HG03457 (cell line): ENCODE measurements around the gene ISCA1.
"Not testable (repeated sequence)": the region's sequence is repeated elsewhere in the genome, so short reads cannot be mapped to it uniquely, and the experiment has no call there.

Experiments
- ATAC-seq: cut with Tn5 transposase; IDR thresholded peaks from one replicate; pipeline ENCODE4 v1.9.1; 2021; ENCODE audit warnings: moderate number of reproducible peaks; ENCODE audit not compliant: unreplicated experiment

The ISCA1 gene

GRCh38 chr9:86282077-86282978 is at the start of gene ISCA1:
TSS of gene ISCA1 (minus strand) at chr9:86282538. CDS start at chr9:86282458, 80 bp downstream.
- peak; percentile 80 for ATAC-seq

GRCh38 chr9:86330186-86330585 is 47.8 kb upstream of the ISCA1 start:
- ATAC-seq = no peak

- ATAC-seq = no peak
These were observed 47.3 kb upstream of the ISCA1 start for GRCh38 chr9:86329649-86330048.

- ATAC-seq = no peak
These were observed 45.8 kb upstream of the ISCA1 start for GRCh38 chr9:86328156-86328555.

GRCh38 chr9:86326536-86326935 is 44.2 kb upstream of the ISCA1 start:
- ATAC-seq = no peak

GRCh38 chr9:86324901-86325300 is 42.6 kb upstream of the ISCA1 start:
- no peak for ATAC-seq

GRCh38 chr9:86324308-86324707 is 42.0 kb upstream of the ISCA1 start:
- no peak for ATAC-seq

GRCh38 chr9:86322973-86323644 is 40.8 kb upstream of the ISCA1 start:
- ATAC-seq = no peak

- no peak for ATAC-seq
These were observed 39.0 kb upstream of the ISCA1 start for GRCh38 chr9:86321373-86321772.

- no peak for ATAC-seq
These were observed 35.8 kb upstream of the ISCA1 start for GRCh38 chr9:86318187-86318586.

GRCh38 chr9:86315078-86315477 is 32.7 kb upstream of the ISCA1 start:
- no peak for ATAC-seq

- not testable (repeated sequence) for ATAC-seq
These were observed 30.6 kb upstream of the ISCA1 start for GRCh38 chr9:86312959-86313358.

- ATAC-seq = no peak
These were observed 26.3 kb upstream of the ISCA1 start for GRCh38 chr9:86308687-86309086.

GRCh38 chr9:86304236-86304730 is 21.9 kb upstream of the ISCA1 start:
- ATAC-seq = no peak

- no peak for ATAC-seq
These were observed 21.1 kb upstream of the ISCA1 start for GRCh38 chr9:86303316-86303975.

- no peak for ATAC-seq
These were observed 19.3 kb upstream of the ISCA1 start for GRCh38 chr9:86301686-86302085.

GRCh38 chr9:86300701-86301100 is 18.4 kb upstream of the ISCA1 start:
- no peak for ATAC-seq

- ATAC-seq = no peak
These were observed 16.5 kb upstream of the ISCA1 start for GRCh38 chr9:86298873-86299272.

- not testable (repeated sequence) for ATAC-seq
These were observed 8.0 kb upstream of the ISCA1 start for GRCh38 chr9:86290341-86290740.

- no peak for ATAC-seq
These were observed 6.3 kb upstream of the ISCA1 start for GRCh38 chr9:86288499-86289198.

- no peak for ATAC-seq
These were observed 4.7 kb upstream of the ISCA1 start for GRCh38 chr9:86287013-86287412.
